Activated effector memory CD4-positive, alpha-beta T cell treated with anti-CD3 and anti-CD28 coated beads, Interleukin-2, amount 50 U/mL, for 16 hours (primary cell): ENCODE measurements around the gene PLP2.
"Not testable (repeated sequence)": the region's sequence is repeated elsewhere in the genome, so short reads cannot be mapped to it uniquely, and the experiment has no call there.

Experiments used
- DNase-seq: peaks from one replicate; pipeline ENCODE4 v3.0.0-alpha.2; 2020

PLP2 gene

GRCh38 chrX:49171752-49172279 lies at the start of gene PLP2:
Gene PLP2, plus strand, starts transcription at chrX:49171898. Its CDS starts 103 bp downstream, at chrX:49172001.
- DNase-seq = peak; percentile 90

GRCh38 chrX:49122499-49122898 lies 49.2 kb upstream of the PLP2 start:
- DNase-seq = no peak

GRCh38 chrX:49127742-49128258 lies 43.9 kb upstream of the PLP2 start:
- not testable (repeated sequence) for DNase-seq

- no peak for DNase-seq
Measured at GRCh38 chrX:49129427-49129826, 42.3 kb upstream of the PLP2 start.

- not testable (repeated sequence) for DNase-seq
Measured at GRCh38 chrX:49132275-49132674, 39.4 kb upstream of the PLP2 start.

- no peak for DNase-seq
Measured at GRCh38 chrX:49133759-49134158, 37.9 kb upstream of the PLP2 start.

GRCh38 chrX:49137492-49137891 lies 34.2 kb upstream of the PLP2 start:
- no peak for DNase-seq

GRCh38 chrX:49139713-49140112 lies 32.0 kb upstream of the PLP2 start:
- no peak for DNase-seq

GRCh38 chrX:49142264-49142663 lies 29.4 kb upstream of the PLP2 start:
- DNase-seq = not testable (repeated sequence)

GRCh38 chrX:49143154-49143553 lies 28.5 kb upstream of the PLP2 start:
- DNase-seq = not testable (repeated sequence)

GRCh38 chrX:49147282-49147681 lies 24.4 kb upstream of the PLP2 start:
- DNase-seq = no peak

GRCh38 chrX:49147936-49148335 lies 23.8 kb upstream of the PLP2 start:
- DNase-seq = no peak

- DNase-seq = not testable (repeated sequence)
Measured at GRCh38 chrX:49148390-49149100, 23.2 kb upstream of the PLP2 start.

- not testable (repeated sequence) for DNase-seq
Measured at GRCh38 chrX:49149291-49149690, 22.4 kb upstream of the PLP2 start.

- DNase-seq = no peak
Measured at GRCh38 chrX:49153467-49153866, 18.2 kb upstream of the PLP2 start.

GRCh38 chrX:49155243-49155899 lies 16.3 kb upstream of the PLP2 start:
- peak; percentile 69 for DNase-seq

GRCh38 chrX:49155900-49156837 lies 15.5 kb upstream of the PLP2 start:
- peak; percentile 94 for DNase-seq

- no peak for DNase-seq
Measured at GRCh38 chrX:49157194-49157593, 14.5 kb upstream of the PLP2 start.

- no peak for DNase-seq
Measured at GRCh38 chrX:49160908-49161307, 10.8 kb upstream of the PLP2 start.

GRCh38 chrX:49161632-49162031 lies 10.1 kb upstream of the PLP2 start:
- no peak for DNase-seq

GRCh38 chrX:49162620-49163019 lies 9.1 kb upstream of the PLP2 start, which contains the start of gene MAGIX:
Gene MAGIX, plus strand, starts transcription at chrX:49162758. Its CDS starts 132 bp downstream, at chrX:49162890.
- no peak for DNase-seq

- DNase-seq = peak; percentile 93
Measured at GRCh38 chrX:49163555-49164419, 7.9 kb upstream of the PLP2 start.
